HG03064 (cell line): ENCODE data around the gene CABP2.
"Not testable (repeated sequence)": the region's sequence is repeated elsewhere in the genome, so short reads cannot be mapped to it uniquely, and the experiment has no call there.

ENCODE experiments used
- ATAC-seq: cut with Tn5 transposase; IDR thresholded peaks from one replicate; pipeline ENCODE4 v1.9.1; 2021; ENCODE audit warnings: low read depth; ENCODE audit not compliant: unreplicated experiment

The CABP2 gene

DNA sequence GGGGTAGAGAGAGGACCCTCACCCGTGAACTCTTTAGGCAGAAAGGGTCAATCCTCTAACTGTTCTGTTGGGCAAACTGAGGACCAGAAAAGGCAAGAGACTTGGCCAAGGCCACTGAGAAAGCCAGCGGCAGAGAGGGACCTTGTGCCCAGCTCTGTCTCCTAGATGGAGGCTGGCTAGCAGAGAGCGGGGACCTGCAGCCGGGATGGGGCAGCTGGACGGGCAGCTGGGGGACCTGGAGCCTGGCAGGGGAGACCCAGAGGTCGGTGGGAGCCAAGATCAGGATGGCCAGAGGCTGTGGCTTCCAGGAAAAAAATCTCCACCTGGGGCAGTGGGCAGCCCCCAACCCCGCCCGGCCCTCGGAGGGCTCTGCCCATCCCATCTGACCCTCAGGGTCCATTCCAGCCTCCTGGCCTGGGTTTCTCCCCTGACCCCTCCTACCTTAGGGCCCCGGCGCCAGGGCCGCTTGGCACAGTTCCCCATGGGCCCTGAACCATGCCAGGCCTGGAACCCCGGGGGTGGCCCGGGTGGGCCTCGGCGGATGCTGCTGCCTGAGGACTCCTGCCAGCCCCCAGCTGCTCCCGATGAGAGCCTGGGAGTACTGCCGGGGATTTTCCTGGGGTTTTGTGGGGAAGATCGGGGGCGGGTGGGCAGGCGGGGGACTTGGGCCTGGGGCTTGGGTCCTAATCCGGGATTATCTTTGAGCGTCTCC is at the start of gene CABP2:
Gene CABP2 (minus strand): TSS at position 603 of the 712 bp plus-strand sequence. CDS start 120 bp downstream, at position 483.
- no peak for ATAC-seq

DNA sequence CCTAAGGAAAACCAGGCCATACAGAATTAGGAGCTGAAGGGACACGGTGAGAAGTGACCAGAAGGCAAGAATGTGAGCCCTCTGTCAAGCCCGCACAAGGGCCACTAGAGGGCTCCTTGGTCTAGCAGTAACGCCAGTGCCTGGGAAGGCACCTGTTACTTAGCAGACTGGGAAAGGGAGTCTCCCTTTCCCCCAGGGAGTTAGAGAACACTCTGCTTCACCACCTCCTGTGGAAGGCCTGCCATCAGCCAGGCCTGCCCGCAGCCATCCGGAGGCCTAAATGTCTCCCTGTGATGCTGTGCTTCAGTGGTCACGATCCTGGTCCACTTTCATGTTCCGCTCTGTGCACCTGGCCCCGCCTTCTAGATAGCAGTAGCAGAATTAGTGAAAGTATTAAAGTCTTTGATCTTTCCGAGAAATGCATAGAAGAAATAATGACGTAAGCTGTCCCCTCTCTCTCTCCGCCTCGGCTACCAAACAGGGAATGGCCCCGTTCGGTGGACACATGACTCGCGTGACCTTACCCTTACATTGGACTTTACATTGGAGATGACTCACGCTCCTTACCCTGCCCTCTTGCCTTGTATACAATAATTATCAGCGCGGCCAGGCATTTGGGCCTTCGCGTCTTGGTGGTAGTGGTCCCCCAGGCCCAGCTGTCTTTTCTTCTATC is 49.6 kb upstream of the CABP2 start:
- no peak for ATAC-seq

DNA sequence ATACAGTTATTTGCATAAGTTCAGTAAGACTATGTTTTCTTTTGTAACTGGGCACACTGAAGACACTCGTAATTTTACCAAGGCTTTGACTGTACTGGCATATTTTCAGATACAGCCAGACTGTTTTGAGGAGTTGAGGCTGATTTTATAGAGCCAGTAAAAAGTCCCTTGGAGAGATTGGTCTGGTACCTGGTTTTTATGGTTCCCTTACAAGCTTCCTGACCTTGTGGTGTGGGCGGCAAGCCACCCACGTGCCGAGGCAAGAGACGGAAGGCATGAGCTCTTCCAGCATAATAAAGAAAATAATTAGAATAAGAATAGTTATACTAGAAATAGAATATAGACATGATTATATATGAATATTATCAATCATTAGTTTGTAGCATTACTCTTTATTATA is 49.1 kb upstream of the CABP2 start:
- ATAC-seq: no peak

DNA sequence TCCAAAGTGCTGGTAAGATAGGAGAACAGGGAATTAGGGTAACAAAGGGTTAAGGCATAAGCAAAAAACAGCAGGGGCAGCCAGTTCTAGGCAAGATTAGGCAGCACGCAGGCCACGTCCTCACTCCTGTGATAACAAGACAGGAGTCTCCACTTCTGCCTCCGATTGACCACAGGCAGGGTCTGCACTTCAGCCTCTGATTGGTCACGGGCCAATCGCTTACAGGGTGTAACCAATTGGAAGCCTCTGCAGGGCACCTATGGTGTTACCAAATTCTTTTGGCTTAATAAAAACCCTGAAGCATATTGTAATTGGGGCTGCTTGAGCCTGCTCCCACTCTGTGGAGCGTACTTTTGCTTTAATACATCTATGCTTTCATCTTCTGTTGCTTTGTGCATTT is 48.2 kb upstream of the CABP2 start:
- no peak for ATAC-seq

DNA sequence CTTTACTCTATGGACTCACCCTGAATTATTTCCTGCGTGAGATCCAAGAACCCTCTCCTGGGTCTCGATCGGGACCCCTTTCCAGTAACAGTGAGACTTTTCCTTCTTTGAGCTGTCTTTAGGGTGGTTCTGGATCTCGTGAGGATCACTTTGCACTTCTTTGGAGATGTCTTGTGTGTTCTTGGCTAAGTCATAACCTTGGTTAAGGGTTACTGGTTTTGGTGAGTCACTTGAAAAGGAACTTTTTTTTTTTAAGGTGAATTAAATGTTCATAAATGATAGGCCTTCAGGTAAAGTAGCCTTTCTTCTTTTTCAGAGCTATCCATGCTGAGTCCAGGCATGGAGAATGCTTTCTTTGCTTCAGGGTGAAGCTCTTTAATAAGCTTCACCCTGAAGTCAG is 41.0 kb upstream of the CABP2 start:
- ATAC-seq: no peak

DNA sequence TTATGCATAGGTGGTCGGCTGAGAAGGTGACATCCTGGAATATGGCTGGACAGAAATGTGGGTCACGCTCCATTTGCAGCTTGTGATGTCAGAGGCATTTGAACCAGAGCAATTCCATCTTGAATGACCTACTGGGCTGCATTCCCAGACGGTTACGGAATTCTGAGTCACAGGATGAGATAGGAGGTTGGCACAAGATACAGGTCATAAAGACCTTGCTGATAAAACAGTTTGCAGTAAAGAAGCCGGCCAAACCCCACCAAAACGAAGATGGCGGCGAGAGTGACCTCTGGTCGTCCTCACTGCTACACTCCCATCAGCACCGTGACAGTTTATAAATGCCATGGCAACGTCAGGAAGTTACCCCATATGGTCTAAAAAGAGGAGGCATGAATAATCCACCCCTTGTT is 40.5 kb upstream of the CABP2 start:
- not testable (repeated sequence) for ATAC-seq

DNA sequence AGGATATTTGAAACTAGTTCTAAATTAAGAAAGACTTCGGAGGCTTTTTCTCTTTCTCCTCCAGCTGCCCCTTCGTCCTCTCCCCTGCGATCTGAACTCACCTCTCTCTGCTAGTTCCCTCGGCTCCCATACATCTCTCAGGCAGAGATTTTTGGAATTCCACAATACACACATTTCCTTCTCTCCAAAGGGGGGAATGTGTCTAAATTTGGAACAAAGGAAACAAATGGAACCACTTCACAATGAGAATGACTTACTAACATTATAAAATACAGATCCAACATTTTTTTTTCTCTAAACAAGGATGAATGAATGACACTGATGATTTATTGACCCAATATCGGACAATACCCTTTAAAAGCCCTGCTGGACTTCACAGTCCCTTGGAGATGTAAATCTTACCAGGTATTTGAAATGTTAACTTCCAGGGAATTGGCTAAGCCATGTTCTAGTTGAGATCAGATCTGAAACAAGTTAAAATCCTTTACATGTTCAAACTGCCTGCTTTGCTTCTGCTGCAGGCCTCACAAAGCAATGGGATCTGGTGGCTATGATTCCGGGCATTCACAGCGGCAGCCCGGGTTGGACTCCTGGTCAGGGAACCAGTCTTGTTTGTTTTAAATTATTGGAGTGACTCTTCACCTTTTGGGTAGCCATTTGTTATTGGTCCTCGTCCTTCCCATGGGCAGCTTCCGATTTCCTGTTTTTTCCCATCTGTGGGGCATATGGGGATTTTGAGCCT is 39.9 kb upstream of the CABP2 start:
- no peak for ATAC-seq

DNA sequence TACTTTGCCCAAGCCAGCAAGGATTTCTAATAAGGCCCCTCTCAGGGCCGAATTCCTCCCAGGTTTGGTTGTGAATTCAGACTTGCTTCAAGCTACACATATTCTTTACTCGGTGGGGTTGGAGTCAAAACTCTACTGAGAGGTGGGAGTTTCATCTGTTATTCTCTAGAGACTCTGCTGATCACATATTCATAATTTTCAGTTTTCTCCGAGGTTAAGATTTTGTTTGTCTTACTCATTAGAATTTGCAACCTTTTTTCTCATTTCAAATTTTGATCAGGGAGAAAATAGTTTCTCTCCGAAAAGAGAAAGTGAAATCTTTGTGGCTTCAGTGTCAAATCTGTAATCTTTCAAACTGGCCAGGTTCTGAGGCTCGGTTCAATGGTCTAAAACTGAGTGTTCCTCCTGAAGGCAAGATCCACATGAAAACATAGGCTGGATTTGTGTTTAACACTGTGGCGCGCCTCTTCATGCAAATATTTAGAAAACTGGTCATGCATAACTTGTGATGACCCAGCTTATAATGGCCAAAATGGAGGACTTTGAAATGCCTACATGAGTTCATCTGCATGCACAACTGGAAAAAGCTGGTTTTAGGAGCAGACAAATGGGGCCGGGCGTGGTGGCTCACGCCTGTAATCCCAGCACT is 38.8 kb upstream of the CABP2 start:
- peak; percentile 69 for ATAC-seq

DNA sequence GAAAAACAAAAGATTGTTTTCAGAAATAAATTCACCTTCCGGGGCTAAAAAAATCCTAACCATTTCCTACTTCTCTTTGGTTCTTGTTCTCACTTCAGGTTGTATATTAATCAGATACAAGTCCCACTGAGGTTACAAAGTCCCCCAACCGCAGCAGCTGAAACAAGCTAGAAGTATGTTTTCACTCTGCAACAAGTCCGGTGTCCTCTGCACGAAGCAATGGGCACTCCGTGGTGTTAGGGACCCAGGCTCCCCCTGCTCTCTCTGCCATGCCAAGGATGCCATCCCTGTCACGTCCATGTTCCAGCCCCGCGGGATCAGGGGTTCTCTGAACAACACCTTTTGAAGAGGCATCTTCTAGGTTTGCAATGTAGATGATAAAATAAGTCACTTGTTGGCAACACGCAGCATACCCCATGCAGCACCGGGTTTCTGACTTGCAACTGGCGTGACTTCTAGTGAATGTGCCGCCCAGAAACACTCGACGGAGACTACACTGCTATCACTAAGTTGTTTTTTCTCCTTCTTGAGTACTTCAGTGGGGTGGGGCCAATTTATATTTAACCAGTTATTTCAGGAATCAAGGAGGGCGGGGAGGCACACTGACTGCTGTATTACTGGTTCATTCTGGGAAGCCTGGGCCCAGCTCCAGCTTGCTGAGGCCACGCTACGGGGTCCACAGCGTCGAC is 35.0 kb upstream of the CABP2 start:
- no peak for ATAC-seq

DNA sequence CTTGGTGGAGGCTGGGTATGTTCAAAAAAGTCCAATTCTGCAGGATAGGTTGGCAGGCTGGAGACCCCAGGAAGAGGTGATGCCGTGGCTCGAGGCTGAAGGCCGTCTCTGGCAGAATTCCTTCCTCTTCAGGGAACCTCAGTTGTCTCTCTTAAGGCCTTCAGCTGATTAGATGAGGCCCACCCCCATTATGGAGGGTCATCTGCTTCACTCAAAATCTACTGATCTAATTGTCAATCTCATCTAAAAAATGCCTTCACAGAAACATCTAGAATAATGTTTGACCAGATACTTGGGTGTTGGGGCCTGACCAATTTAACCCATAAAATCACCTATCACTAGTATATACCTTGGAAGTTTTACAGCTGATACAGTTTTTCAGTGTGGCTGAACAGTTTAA is 33.0 kb upstream of the CABP2 start:
- ATAC-seq: no peak

DNA sequence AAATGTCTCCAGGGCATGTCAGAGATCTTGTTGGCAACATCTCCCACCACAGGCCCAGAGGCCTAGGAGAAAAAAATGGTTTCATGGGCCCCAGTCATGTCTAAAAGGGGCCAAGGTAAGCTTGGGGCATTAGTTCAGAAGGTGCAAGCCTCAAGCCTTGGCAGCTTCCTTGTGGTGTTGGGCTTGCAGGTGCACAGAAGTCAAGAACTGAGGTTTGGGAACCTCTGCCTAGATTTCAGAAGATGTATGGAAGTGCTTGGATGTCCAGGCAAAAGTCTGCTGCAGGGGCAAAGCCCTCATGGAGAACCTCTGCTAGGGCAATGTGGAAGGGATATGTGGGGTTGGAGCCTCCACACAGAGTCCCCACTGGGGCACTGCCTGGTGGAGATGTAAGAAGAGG is 28.5 kb upstream of the CABP2 start:
- ATAC-seq: not testable (repeated sequence)

DNA sequence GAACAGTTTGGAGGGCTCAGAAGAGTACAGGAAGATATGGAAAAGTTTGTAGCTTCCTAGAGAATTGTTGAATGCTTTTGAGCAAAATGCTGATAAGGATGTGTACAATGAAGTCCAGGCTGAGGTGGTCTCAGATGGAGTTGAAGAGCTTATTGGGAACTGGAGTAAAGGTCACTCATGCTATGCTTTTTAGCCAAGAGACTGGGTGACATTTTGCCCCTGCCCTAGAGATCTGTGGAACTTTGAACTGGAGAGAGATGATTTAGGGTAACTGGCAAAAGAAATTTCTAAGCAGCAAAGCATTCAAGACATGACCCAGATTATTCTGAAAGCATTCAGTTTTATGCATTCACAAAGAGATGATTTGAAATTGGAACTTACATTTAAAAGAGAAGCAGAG is 27.9 kb upstream of the CABP2 start:
- ATAC-seq: no peak

DNA sequence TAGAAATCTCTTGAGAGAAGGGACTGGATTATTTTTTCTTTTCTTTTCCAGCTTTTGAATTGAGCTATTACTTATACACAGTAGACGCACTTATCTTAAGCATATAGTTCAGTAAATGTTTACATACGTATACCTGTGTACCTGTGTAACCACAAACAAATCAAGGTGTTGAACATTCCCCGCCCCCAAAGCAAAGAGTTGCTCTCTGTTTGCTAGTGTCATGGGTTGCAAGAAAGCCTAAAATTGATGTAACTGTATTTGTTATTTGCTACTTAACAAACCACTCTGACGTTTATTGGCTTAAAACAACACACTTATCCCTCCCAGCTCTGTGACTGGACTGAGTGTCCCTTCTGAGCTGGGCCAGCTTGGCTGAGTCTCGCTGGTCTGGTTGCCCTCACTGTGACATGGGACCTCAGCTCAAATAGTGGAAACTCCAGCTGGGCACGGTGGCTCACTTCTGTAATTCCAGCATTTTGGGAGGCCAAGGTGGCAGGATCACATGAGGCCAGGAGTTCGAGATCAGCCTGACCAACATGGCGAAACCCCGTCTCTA is 25.4 kb upstream of the CABP2 start:
- ATAC-seq: no peak

DNA sequence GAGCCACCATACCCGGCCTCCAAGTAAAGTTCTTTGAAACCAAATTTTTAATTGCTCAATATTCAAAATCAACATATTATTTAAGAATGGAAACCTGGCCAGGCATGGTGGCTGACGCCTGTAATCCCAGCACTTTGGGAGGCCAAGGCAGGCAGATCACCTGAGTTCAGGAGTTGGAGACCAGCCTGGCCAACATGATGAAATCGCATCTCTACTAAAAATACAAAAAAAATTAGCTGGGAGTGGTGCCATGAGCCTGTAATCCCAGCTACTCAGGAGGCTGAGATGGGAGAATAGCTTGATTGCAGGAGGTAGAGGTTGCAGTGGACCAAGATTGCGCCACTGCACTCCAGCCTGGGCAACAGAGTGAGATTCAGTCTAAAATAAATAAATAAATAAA is 24.9 kb upstream of the CABP2 start:
- ATAC-seq: not testable (repeated sequence)

DNA sequence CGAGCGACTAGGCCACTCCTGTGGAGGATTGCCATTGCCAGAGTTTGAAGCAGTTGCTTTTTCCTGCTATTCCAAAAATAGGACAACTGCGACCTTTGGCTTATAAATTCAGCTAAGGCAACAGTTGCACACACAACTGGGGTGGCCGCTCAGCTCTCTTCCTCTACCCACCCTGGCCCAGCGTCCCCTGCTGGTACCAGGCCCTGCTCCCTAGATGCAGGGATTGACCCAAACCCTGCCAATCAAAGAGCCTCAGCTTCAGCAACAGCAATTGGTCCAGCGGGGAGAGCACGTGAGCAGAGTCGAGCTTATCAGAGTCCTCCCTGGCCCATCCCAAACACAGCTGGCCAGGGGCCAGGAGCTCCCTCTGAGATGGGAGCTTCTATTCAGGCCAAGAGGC is 22.0 kb upstream of the CABP2 start:
- no peak for ATAC-seq

DNA sequence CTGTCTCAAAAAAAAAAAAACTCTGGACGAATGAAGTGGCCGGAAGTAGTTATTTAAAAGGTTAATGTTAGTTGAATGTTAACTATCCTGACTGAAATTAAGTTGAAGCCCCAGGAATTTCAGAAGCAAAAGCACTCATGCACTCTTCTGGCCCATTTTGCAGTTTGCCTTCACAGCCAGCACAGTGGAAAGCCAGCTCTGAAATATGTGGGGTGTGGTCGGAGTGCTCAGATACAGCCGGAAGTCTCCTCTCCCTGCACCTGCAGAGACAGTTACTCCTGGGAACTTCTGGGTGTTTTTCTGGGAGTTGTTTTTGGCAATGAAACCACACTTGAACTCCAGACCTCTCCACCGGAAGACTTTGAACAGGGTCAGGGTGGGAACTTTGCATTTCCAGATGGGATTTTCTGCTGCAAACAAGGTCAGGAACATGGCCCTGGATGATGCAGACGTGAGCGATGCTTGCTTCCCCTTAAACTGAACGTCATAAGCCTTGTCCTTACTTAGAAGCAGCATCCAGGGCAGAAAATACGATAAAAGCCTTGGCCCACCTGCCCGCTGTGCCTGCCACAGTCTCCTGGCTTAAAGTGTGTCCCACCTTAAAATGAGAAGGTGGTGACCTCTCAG is 21.5 kb upstream of the CABP2 start:
- no peak for ATAC-seq

DNA sequence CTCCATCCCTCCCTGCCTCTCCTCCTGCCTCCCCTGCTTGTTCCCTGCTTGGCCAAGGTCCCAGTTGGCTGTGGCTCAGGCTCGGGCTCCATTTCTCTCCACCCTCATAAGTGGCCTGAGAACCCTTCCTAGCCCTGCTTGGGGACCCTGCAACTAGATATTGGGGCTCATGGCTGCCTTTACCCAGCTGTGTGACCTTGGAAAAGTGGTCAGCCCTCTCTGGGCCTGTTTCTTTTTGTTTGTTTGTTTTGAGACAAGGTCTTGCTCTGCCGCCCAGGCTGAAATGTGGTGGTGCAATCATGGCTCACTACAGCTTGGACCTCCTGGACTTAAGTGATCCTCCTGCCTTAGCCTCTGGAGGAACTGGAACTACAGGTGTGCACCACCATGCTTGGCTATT is 20.3 kb upstream of the CABP2 start:
- no peak for ATAC-seq

DNA sequence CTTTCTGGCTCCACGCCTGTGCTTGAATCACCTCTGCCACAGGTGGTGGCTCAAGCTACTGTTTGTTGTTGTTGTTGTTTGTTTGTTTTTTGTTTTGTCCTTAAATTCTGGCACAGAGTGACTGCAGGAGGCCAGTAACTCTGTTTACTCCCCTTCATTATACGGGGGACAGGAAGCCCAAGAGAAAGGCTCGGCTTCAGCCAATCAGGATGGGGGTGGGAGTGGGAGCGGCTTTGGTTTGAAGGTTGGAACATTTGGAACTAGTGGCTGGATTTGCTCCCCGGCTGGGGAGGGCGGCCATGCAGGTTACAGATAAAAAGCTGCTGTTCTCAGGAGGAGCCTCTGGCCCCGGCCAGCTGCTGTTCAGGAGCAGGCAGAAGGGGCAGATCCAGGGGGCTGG is 19.7 kb upstream of the CABP2 start:
- ATAC-seq: no peak

DNA sequence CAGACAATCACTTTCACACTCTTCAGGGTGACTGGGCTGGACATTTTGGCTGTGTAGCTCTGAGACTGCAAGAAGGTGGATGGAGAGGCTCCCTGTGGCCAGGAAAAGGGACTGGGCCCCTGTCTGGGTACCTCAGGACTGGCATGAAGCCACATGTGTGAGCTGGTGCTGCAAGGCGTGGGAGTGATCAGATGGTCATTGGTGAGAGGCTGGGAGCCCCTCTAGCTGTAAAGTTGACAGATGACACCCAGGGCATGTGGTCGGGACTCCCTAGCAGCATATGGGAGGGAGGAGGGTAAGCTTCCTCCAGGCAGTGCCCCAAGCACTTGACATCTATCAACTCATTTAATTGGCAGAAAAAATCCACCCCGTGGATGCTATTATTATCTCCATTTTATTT is 18.9 kb upstream of the CABP2 start:
- ATAC-seq: no peak

DNA sequence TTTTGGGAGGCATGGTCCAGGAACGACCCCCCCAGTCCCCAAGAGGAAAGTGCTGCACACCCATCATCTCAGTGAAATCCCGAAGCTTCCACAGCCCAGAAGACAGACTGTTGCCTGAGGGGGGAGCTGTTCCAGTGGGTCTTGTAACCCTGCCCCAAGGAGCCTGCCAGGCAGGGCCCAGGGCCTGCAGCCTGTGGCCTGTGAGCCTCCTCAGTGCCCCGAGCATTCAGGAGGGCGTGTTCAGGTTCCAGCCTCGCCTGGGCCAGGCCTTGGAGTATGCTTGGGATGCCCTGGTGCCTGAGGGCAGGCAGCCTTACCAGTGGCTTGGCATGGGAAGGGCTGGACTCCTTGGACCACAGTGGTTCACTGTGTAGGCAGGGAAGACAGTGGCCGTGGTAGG is 18.0 kb upstream of the CABP2 start:
- ATAC-seq: no peak
